Ectodermal cell (in vitro differentiated cells): ENCODE measurements around the gene TDP2.

ENCODE experiments used
- H3K27ac ChIP-seq: 2 replicates; pipeline ENCODE4 v1.7.0; 2013; ENCODE audit warnings: mild to moderate bottlenecking, low read depth, low read length; ENCODE audit not compliant: insufficient read depth, poor library complexity, severe bottlenecking
- H3K27me3 ChIP-seq: 2 replicates; pipeline ENCODE4 v1.7.0; 2013; ENCODE audit warnings: mild to moderate bottlenecking, low read length; ENCODE audit not compliant: insufficient read depth, control insufficient read depth, poor library complexity, severe bottlenecking
- H3K36me3 ChIP-seq: one replicate; pipeline ENCODE4 v1.7.0; 2013; ENCODE audit warnings: low read length; ENCODE audit not compliant: control insufficient read depth, insufficient read depth
- H3K4me1 ChIP-seq: one replicate; pipeline ENCODE4 v1.7.0; 2013; ENCODE audit warnings: low read length; ENCODE audit not compliant: control insufficient read depth, insufficient read depth
- H3K4me3 ChIP-seq: 2 replicates; pipeline ENCODE4 v1.7.0; 2013; ENCODE audit warnings: low read depth, low read length, control low read depth; ENCODE audit not compliant: insufficient read depth
- H3K9me3 ChIP-seq: 2 replicates; pipeline ENCODE4 v1.7.0; 2013; ENCODE audit warnings: mild to moderate bottlenecking, low read length, moderate library complexity; ENCODE audit not compliant: control insufficient read depth
- whole genome bisulfite sequencing, 2 experiments: methylation state at CpG; one replicate each; pipeline ENCODE4 v1.1.7; 2013; ENCODE audit warnings: missing lambda C conversion rate in 2 of 2; 5-methylcytosine and 5-hydroxymethylcytosine counted together

The TDP2 gene

GRCh38 chr6:24600903-24601302 lies 65.8 kb downstream of the TDP2 start:
- Histone ChIP-seq H3K27ac (no peak overlapping the region), H3K4me1 (no peaks in the 10 kb centered on the region), H3K36me3 (no peaks in the 10 kb centered on the region), H3K9me3 (no peaks in the 10 kb centered on the region), H3K27me3 (no peaks in the 10 kb centered on the region), H3K4me3 (no peak overlapping the region)
- WGBS, 2 experiments: 59 to 61% methylated on average over 4 of the region's 4 CpGs
